Skin of body (tissue), 2 donors: Measurements from ENCODE around the gene INSYN2A. TPM values are rescaled to one million over a fixed set of nuclear protein-coding genes. Genes with fewer than 3 reads are reported as not detected.

Experiments used
- DNase-seq: peaks from one replicate; lab custom pipeline; 2025; lab: John Stamatoyannopoulos, UW
- total RNA-seq: library from RNA; depleted of rRNA; stranded (reverse); fragments of >200 nt; gene quantifications from one replicate; pipeline ENCODE4 v1.2.3, GENCODE V29; 2014

Gene INSYN2A, protein sequence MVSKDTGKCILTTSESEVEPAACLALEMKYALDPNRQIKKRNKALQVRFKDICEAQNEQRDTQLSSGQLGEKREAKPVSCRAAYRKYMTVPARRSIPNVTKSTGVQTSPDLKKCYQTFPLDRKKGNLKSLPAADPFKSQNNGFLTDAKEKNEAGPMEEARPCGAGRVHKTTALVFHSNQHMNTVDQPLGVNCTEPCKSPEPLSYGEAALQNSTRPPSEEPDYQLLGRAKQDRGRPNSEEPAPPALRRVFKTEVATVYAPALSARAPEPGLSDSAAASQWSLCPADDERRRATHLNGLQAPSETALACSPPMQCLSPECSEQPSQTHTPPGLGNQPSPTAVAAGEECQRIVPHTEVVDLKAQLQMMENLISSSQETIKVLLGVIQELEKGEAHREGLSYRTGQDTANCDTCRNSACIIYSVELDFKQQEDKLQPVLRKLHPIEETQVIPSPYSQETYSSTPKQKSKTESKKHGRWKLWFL
- 0.30 TPM for total RNA-seq

DNA sequence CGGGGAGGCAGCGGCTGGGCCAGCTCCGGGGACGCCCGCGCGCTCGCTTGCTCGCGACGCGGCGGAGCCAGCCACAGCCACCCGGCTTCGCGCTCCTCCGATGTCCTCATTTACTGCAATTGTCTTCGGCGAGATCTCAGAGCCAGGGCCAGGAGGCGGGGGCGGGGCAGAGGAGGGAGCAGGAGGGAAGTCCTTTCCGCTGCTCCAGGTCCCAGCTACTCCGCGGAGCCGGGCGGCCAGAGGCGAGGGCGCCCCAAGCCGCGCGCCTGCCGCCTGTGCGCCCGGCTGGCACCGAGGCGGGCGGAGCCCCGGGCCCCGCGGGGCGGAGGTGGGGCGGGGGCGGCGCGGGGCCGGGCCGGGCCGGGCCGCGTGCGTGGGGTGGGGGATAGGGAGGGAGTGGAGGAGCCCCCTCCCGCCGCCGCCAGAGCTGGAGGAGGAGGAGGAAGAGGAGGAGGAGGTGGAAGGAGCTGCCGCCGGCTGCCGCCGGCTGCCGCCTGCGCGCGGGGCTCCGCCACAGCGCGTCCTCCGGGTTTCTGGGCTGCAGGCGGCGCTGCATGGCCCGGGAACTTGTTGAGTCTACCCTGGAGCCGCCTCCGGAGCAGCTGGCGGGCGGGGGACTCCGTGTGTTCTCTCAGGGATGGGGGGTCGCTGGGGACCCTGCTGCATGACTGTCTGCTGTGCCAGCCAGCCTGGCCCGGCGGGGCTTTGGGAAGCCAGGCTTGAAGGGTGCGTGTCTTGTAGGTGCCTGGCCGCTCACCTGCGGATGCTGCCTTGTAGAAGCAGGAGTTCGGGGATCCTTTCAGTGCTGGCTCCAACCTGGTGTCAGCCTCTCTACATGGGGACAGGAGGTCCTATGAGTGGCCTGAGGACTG lies at the start of gene INSYN2A:
Gene INSYN2A (minus strand): TSS at position 310 of the 872 bp plus-strand sequence. CDS start 20,196 bp downstream, outside the sequence.
- no peak for DNase-seq

DNA sequence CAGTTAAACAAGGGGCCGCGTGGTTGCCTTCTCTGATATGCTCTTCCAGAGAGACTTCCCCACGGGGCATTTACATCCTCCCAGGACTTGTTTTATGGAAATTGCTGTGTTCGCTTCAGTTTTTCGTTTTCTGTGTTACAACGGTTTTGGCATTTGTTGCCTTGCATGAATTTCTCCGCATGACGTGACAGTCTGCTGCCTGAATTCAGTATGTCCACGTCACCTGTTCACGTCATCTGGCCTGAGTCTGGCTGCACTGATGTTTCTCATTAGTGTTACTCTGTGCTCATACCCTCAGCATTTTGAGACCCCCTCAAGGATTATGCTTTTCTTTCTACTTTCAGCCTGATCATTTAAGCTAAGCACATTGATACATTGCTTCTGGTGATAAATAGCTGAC lies 49.1 kb upstream of the INSYN2A start:
- no peak for DNase-seq

- DNase-seq, result no peak
Measured at GRCh38 chr10:127243490-127244272, 47.3 kb upstream of the INSYN2A start.

GRCh38 chr10:127242914-127243313 lies 46.5 kb upstream of the INSYN2A start:
- DNase-seq, result no peak

GRCh38 chr10:127236266-127236665 lies 39.9 kb upstream of the INSYN2A start:
- no peak for DNase-seq

DNA sequence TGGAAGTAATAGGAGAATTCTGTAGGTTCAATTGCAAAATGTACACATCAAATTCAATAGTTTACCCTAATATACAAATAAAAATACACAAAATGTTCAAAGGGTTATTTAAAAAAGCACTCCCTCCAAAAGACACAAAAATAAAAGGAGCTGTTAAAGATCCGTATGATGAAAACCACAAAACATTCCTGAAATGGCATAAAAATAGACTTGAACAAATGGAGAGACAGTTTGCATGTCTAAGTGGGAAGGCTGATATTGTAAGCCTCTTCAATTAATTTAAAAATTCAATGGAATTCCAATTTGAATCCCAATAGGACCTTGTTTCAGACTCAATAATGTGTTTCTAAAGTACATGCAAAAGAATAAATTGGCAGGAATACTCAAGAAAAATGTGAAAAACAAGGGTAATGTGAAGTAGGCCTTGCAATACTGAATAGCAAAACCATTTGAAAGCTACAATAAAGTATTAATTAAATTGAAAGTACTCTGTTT lies 38.0 kb upstream of the INSYN2A start:
- DNase-seq, result no peak

- DNase-seq, result no peak
Measured at GRCh38 chr10:127228195-127228787, 31.9 kb upstream of the INSYN2A start.

DNA sequence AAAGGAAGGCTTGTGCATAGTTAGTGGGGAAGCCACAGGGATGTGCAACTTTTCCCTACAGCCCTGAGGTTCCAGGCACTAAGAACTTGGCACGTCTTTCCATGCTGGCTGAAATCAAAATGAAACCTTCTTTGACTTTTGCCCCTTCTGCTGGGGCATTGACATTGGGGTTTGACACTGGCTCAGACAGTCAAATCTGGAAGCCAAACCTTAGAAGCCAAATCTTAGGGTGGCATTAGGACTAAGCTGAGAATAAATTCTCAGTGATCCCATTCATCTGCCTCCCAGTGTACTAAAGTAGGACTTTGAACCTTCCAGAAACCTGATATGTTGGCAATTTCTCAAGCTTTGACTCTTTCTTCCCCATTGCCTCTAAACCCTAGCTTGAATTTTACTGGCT lies 31.3 kb upstream of the INSYN2A start:
- no peak for DNase-seq

GRCh38 chr10:127227027-127227426 lies 30.6 kb upstream of the INSYN2A start:
- no peak for DNase-seq

DNA sequence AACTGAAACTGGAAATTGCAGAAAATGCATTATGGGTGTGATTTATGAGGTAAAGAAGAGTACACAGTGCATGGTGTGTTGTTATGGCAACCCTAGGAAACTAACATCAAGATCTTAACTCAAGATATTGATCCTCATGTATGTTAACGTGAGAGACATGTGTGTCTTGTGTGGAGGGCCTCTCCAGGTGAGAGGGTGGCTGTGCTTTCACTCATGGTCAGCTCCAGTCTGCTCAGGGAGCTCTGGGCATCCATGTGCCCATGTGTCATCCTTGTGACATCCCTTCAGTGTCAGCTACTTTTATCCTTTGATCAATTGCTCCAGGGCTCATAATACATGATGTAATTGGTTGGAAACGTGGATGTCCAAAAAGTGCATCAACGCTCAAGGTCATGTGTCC lies 24.9 kb upstream of the INSYN2A start:
- no peak for DNase-seq

DNA sequence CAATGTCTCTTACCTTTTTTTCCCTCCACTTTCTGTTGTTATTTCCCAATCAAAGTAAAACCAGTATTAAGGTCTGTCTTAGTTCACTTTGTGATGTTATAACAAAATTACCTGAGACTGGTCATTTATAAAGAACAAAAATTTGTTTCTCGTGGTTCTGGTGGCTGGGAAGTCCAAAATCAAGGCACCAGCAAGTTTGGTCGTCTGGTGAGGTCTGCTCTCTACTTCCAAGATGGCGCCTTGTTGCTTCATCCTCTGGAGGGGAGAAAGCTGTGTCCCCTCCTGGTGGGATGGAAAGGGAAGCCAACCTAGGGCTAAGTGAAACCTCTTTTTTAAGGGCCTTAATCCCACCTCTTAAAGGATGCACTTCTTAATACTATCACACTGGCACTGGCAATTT lies 22.3 kb upstream of the INSYN2A start:
- no peak for DNase-seq

- no peak for DNase-seq
Measured at GRCh38 chr10:127216786-127217185, 20.4 kb upstream of the INSYN2A start.

DNA sequence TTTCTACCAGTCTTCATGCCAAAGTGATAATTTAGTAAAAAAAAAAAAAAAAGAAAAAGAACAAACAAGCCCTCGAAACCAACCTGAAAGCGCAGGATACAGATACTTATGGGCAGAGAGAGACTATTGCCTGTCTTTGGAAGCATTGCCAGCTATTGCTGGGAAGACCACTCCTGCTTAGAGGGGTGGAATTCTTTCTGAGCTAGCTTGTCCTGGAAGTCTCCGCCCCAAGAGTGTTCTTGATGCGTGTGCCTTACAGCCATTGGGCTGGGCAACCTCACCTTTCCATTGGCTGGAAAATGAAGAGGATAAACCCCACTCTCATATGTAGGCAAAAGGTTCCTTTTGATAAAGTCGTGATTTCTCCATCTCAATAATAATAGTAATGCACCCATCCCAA lies 19.9 kb upstream of the INSYN2A start:
- no peak for DNase-seq

- DNase-seq, result no peak
Measured at GRCh38 chr10:127215866-127216265, 19.5 kb upstream of the INSYN2A start.

DNA sequence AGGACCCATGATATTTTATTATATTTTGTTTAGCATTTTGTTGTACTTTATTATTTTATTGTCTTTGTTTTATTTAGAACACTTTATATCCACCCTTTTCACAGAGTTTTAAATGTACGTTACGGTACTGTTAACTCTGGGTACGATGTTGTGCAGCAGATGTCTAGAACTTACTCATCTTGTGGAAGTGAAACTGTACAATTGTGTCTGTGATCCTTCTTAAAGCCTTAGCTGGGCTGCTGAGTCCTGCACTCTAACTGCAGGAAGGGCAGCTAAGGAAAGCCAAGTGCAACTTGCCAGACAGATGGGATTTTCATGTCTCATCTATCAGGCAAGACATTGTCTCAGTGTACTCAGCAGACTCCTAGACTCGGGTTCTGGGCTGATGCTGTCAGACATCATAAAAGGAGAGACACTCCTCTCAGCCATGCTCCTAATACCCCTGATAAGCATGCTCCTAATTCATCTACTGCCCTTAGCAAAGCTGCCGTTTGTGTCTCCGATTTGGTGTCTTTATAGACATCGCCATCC lies 14.6 kb upstream of the INSYN2A start:
- DNase-seq, result no peak

DNA sequence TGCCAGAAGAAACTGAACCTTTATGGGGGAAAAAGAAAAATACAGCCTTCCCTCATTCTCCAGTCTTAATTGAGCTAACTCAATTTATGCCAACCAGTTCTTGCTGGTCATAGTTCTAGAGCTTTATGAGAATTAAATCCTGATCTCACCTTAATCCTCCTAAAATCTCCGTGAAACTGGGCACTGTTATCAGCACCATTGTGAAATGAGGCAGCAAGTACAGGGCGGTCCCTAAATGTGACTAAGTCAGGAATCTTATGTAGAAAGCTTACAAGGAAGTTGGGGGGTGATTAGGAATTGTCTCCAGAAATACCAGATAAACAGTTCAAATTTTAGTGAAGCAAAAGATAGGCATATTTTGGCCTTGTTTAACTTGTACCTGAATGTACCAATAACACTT lies 10.7 kb upstream of the INSYN2A start:
- no peak for DNase-seq

DNA sequence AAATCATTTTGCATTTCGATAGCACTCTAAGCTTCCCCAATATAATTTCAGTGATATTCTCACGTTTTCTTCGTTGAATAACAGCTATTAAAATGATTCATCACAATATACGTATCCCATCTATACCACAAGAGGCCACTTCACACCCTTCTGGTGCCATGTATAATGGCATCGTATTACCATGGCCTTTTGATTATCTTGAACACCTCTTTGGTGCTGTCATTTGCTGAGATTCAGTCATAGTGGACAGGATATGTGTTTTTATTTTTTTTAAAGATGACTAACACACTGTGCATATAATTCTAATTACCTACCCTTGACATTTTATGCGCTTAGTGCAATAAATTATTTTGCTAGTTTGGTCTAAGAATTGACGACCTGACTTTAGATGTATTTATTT lies 6.7 kb upstream of the INSYN2A start:
- no peak for DNase-seq

DNA sequence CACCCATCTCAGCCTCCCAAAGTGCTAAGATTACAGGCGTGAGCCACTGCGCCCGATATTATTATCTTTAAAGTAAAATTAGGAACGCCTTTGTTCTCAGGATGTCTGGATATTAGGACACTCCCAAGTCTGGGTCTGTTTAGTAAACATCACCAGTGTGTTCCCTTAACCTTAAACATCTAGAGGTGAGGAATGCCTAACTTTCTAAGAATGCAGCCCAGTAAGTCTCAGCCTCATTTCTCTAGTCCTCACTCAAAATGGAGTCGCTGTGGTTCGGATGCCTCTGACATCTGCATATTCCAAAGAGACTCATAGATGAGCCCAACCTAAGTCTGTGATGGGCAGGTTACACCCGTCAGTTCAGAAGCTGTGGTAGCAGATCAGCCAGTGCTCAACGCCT lies 4.3 kb upstream of the INSYN2A start:
- DNase-seq, result no peak

- no peak for DNase-seq
Measured at GRCh38 chr10:127198721-127199120, 2.3 kb upstream of the INSYN2A start.

GRCh38 chr10:127198307-127198706 lies 1.9 kb upstream of the INSYN2A start:
- DNase-seq, result no peak

GRCh38 chr10:127197154-127197432 lies 702 bp upstream of the INSYN2A start:
- DNase-seq, result no peak
